Activated CD4-positive, alpha-beta T cell treated with anti-CD3 and anti-CD28 coated beads, Interleukin-2, Interleukin-4, amounts not matched to agents 100 ng/mL and 50 ng/mL, durations not matched to agents 16 hours and 8 hours (primary cell): ENCODE results near the gene DLG2.
"Not testable (repeated sequence)": the region's sequence is repeated elsewhere in the genome, so short reads cannot be mapped to it uniquely, and the experiment has no call there.

ENCODE experiments used
- DNase-seq: peaks from one replicate; pipeline ENCODE4 v3.0.0-alpha.2; 2020; ENCODE audit warnings: low spot score

The DLG2 gene

DNA sequence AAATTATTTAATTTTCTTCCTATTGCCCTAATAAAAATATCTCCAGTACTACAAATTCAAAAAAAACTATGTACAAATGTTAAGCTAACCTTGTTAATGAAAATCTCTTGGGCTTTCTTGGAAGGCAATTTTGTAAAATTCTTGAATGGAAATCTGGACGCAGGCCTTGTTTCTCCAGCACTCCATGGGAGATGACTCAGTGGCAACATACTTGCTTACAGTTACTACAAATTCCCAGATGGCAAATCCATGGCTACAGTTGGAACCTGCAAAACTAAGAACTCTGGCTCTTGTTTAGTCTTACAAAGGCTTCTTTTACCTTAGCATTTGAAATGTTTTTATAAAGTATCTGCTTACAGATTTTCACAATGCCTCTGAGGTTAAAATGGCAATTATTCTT lies 725.2 kb downstream of the DLG2 start:
- no peak for DNase-seq

GRCh38 chr11:84899740-84900139 lies 727.4 kb downstream of the DLG2 start:
- DNase-seq: no peak

DNA sequence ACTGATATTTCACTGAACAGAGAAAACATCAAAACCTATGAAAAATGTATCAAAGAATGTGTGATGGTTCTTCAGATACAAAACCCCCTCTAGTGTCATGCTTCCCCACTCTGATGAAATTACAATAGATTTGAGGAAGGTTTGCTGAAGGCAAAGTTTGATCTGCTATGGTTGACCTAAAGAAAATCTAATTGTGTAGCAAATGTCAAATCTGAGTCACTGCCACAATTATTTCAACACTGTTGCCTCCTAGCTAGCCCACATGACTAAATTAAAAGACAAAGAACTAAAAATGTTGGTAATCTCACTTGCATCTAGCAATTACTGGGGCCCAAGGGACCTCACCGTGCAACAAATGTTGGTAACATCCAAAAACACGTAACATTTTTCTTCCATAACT lies 728.0 kb downstream of the DLG2 start:
- DNase-seq: no peak

DNA sequence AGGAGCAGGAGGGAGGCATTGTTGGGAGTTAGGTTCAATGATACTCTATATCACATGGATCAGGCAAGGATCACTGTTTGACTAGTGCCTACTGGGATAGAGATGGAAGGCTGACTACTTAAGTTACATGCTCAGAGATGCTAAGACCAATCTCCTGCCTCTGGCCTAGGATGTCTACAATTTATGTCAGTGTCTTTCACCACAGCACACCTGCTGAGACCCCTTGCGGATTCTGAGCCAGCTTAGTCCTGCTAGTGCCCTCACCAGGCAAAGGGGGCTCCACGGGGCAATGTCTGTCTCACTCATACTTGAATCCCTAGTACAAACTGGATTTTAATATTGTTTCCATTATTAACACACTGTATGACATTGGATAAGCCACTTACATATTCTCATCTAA lies 732.5 kb downstream of the DLG2 start:
- DNase-seq: no peak

DNA sequence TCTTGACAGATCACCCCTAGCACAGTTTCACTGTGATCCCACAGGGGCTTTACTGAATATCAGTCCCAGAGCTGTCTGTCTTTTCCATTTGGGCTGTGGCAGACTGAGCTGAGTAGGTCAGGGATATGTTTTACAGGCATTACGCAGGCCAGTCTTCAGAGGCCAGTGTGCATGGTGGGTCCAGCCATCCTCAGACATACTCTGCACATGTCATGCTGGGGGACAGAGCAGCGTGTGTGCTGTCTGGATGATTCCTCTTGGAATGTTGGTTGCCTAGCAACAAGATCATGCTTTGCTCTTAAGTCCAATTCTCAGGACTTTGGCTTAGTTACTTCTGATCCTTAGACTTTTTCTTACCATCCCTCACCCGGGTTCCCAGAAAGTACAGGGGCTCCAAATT lies 736.5 kb downstream of the DLG2 start:
- no peak for DNase-seq

- no peak for DNase-seq
Observed at GRCh38 chr11:84889556-84889955, 737.6 kb downstream of the DLG2 start.

- no peak for DNase-seq
Observed at GRCh38 chr11:84887055-84887629, 740.0 kb downstream of the DLG2 start.

GRCh38 chr11:84886344-84886743 lies 740.8 kb downstream of the DLG2 start:
- DNase-seq: no peak

GRCh38 chr11:84884836-84885235 lies 742.3 kb downstream of the DLG2 start:
- no peak for DNase-seq

DNA sequence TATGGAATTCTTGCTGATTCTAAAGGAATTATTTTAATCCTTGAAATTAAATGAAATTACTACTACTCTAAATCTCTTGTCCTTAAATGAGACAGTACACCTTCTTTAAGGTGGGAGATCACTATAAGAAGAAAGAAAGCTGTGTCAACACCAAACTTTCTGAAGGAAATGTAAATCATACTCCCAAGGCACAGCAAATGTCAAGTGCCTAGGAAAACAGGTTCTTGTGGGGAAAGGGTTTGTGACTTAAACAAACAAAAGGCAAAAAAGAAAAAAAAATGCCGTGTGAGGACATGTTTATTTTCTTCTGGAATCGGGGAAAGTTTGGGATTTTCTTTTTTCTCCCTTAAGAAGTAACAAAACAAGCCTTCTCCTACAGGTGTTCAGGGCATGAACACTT lies 745.1 kb downstream of the DLG2 start:
- DNase-seq: no peak

- no peak for DNase-seq
Observed at GRCh38 chr11:84871116-84871515, 756.0 kb downstream of the DLG2 start.

GRCh38 chr11:84870486-84870885 lies 756.7 kb downstream of the DLG2 start:
- DNase-seq: no peak

- no peak for DNase-seq
Observed at GRCh38 chr11:84866922-84867321, 760.2 kb downstream of the DLG2 start.

- DNase-seq: no peak
Observed at GRCh38 chr11:84865791-84866535, 761.2 kb downstream of the DLG2 start.

GRCh38 chr11:84865257-84865656 lies 761.9 kb downstream of the DLG2 start:
- DNase-seq: no peak

DNA sequence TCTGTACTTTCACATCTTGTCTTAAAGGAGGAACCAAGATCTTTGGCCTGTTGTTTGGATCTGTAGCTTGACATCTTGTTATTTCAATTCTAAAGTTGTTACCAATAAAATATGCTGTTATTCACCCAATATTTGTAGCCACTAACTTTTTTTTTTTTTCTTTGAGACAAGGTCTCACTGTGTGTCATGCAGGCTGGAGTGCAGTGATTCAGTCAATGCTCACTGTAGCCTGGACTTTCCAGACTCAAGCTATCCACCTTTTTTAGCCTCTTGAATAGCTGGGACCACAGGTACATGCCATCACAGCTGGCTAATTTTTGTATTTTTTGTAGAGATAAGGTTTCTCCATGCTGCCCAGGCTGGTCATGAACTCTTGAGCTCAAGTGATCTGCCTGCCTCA lies 769.4 kb downstream of the DLG2 start:
- no peak for DNase-seq

- DNase-seq: no peak
Observed at GRCh38 chr11:84855508-84856245, 771.5 kb downstream of the DLG2 start.

- no peak for DNase-seq
Observed at GRCh38 chr11:84854498-84854880, 772.7 kb downstream of the DLG2 start.

DNA sequence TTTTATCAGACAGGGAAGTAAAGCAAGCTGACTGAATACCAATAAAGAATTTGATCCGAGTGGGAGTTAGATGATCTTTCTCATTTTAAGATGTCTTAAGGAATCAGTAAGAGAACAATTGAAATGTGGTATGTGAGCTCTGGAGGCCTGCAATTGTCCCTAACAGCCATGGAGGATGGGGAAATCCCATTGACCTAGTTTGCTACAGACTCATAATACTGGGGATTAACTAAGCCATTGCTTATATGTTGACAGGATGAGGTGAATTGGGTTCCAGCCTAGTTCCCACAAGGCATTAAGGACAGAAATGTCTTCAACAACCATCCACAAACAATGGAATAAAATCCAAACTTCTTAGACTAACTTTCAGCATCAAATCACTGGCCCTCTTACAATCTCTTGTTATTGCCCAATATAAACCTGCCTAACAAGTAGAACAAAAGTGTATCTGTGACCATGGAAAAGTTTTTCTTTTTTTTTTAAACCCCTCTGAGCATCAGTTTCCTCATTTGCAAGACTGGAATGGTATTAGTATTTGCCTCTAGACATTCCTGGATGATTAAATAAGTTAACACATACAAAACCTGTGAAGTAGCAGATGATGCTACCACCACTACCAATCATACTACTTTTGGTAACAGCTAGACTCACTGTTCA lies 773.2 kb downstream of the DLG2 start:
- DNase-seq: no peak

GRCh38 chr11:84847842-84848241 lies 779.3 kb downstream of the DLG2 start:
- DNase-seq: no peak

GRCh38 chr11:84840201-84840600 lies 786.9 kb downstream of the DLG2 start:
- DNase-seq: not testable (repeated sequence)

- no peak for DNase-seq
Observed at GRCh38 chr11:84837402-84838069, 789.6 kb downstream of the DLG2 start.
